Stimulated activated CD4-positive, alpha-beta T cell treated with anti-CD3 and anti-CD28 coated beads, Interleukin-1b, Interleukin-23, amount 100 ng/mL, for 48 hours (primary cell): Measurements from ENCODE around the gene RNF121.
A peak's percentile ranks its signal among the peaks of the same experiment; 100 is the strongest.

Experiments used
- DNase-seq: peaks from one replicate; pipeline ENCODE4 v3.0.0-alpha.2; 2020

Gene RNF121

GRCh38 chr11:71935338-71935925 lies 6.6 kb downstream of the RNF121 start:
- DNase-seq = no peak

DNA sequence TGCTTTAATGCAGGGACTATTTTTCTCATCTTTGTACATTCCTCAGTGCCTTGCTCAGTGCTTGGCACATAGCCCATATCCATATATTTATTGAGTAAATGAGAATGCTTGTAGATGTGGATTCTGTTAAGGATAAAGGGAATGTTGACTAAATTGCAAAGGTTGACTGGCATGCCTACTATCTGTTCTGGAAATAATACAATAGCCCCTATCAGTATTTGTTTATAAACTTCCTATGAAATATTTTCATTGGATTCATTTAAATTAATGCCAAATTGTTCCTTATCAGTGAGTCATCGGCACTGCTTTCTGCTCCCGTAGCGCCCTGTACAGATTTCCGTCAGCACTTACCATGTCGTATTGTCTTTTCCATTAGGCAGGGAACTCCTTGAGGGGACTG lies 8.0 kb downstream of the RNF121 start:
- DNase-seq = no peak

- no peak for DNase-seq
Observed at GRCh38 chr11:71937826-71938225, 9.0 kb downstream of the RNF121 start.

DNA sequence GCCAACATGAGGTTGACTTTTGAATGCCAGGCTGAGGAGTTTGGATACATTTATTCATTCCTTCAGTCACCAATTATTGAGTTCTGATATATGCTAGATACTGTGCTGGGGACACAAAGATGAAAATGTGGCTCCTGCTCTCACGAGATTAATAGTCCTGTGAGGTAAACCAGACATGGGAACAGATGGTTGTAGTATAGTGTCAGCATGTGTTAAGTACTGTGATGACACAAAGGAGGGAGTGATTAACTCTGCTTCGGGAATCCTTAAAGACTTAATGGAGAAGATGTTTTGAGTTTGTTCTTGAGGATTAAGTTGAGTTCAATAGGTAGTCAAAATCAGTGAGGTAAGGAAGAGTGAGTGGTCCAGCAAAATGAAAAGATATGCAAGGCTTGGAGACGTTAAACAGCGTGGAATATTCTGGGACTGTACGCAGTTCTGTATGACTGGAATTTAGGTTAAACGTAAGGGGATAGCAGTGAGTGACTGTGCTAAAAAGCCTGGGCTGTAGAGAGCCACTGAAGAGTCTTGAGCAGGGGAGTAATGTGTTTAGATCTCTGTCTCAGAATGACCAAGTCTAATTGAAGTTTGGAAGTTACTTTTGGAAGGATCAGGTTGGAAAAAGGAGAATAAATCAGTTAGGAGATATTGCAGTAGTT lies 11.8 kb downstream of the RNF121 start:
- DNase-seq = no peak

DNA sequence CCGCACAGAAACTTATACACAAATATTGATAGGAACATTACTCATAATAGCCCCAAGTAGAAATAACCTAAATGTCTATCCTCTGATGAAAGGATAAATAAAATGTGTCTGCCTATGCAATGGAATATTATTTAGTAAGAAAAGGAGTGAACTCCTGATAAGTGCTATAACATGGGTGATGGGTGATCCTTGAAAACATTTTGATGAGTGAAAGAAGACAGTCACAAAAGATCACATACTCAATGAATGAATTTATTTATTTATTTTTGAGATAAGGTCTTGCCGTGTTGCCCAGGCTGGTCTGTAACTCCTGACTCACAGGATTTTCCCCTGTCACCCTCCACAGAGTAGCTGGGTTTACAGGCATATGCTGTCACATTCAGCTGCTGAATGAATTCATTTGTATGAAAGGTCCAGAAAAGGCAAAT lies 17.3 kb downstream of the RNF121 start:
- peak; percentile 14 for DNase-seq

GRCh38 chr11:71947498-71947897 lies 18.7 kb downstream of the RNF121 start:
- DNase-seq = no peak

GRCh38 chr11:71948314-71949027 lies 19.6 kb downstream of the RNF121 start:
- DNase-seq = no peak

- no peak for DNase-seq
Observed at GRCh38 chr11:71949034-71949433, 20.2 kb downstream of the RNF121 start.

DNA sequence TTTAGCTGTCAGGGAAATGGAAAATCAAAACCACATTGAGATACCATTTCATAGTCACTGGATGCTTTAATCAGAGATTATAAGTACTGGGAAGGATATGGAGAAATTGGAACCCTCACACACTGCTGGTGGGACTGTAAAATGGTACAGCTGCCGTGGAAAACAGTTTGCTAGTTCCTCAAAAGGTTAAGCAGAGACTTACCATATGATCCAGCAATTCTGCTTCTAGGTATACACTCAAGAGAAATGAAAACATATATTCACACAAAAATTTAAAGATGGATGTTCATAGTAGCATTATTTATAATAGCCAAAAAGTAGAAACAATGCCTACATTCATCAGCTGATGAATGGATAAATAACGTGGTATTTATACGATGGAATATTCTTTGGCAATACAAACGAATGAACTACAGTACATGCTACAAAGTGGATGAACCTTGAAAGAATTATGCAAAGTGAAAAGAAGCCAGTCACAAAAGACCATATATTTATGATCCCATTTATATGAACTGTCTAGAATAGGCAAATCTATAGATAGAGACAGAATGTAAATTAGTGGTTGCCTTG lies 23.0 kb downstream of the RNF121 start:
- DNase-seq = no peak

DNA sequence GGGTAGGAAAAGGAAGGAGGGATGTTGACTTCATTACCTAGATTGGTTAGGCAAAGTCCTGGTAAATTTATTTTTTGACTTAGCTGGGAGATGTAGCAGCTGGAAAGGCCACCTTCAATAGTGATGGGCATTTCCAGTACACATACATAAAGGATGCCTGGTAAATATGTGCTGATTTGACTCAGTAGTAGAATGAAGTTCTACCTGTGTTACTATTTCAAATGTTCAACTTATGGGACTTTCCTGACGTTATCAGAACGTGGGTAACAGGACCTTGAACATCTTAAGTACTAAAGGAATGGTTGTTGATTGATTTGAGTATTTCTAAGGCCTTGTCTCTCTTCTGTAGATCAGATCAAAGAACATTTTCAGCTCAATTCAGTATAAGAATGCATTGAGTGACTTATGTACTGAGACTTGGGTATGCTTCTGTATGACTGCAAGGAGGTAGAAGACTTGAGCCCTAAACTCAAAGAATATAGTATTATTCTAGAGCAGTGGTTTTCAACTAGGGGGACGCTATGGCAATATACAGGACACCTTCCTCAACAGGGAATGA lies 27.1 kb downstream of the RNF121 start:
- DNase-seq = no peak

DNA sequence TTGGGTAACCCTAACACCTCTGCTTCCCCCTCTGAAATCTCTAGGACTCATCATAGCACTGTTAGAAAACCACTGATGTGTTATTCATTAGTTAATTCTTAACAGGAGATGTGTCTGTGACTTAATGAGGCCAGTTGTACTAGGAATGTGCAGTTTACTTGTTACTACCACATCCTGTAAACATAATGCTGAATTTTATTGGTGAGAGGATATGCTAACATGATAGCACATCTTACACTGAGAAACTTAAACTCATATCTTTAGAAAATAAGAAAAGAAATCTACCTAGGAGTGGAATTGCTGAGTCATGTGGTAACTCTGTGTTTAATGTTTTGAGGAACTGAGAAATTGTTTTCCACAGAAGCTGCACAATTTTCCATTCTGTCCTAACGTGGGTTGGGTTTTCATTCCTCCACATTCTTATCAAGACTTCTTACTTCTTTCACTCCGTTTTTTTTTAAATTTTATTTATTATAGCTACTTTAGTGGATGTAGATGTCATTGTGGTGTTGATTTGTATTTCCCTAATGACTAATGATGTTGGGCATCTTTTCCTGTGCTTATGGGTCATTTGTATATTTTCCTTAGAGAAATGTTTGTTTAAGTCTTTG lies 33.7 kb downstream of the RNF121 start:
- no peak for DNase-seq

- DNase-seq = no peak
Observed at GRCh38 chr11:71963468-71963867, 34.6 kb downstream of the RNF121 start.

DNA sequence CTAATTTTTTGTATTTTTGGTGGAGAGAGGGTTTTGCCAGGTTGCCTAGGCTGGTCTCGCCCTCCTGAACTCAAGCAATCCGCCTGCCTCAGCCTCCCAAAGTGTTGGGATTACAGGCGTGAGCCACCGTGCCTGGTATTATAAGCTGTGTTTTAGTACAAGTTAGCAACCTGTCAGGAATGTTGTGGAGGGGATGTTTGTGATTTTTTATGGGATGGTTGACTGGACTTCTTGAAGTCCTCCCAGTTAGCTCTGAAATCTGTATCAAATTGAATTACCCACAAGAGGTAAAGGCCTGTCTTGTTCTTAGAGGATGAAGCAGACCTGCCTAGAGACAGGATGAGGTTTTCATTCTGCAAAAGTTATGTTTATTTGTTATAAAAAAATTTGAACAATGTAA lies 35.8 kb downstream of the RNF121 start:
- DNase-seq = no peak

GRCh38 chr11:71971680-71972079 lies 42.8 kb downstream of the RNF121 start:
- DNase-seq = no peak

- DNase-seq = no peak
Observed at GRCh38 chr11:71976551-71976950, 47.7 kb downstream of the RNF121 start.

DNA sequence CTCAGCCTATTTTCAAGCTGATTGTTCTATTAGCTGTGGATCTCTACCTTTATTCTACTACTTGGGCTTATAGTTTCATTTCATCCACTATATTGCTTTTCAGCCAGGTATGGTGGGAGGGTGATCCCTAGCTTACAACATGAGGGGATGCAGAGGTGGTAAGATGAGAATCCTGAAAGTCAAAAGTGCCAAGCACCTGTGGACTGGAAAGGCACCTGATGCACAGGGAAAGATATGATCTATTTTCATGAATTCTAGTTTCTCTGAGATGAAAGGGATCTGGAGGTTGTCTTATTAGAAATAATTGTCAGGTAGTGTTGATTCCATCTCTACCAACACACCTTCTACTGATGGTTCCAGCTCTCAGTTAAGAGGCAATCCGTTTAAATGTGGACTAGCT lies 48.2 kb downstream of the RNF121 start:
- no peak for DNase-seq

GRCh38 chr11:71977743-71978418 lies 49.0 kb downstream of the RNF121 start:
- DNase-seq = peak; percentile 35

- no peak for DNase-seq
Observed at GRCh38 chr11:71979094-71979493, 50.2 kb downstream of the RNF121 start.

DNA sequence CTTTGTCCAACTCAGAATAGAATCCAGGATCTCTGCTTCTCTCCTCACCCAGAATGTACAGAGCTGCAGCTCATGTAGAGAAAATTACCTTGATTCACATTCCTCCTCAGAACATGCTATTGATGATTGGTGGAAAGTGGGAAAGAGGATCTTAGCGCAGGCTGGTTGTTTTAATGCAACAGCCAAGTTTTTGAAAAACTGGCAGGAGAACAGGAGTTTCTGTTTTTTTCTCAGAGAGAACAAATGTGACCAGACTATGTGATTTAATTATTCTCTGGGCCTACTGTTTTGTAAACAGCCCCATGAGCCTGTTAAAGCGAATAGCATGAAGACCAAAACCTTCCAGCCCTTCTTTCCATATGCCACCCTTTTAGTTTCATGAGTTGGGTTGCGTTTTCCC lies 50.8 kb downstream of the RNF121 start:
- DNase-seq = no peak

DNA sequence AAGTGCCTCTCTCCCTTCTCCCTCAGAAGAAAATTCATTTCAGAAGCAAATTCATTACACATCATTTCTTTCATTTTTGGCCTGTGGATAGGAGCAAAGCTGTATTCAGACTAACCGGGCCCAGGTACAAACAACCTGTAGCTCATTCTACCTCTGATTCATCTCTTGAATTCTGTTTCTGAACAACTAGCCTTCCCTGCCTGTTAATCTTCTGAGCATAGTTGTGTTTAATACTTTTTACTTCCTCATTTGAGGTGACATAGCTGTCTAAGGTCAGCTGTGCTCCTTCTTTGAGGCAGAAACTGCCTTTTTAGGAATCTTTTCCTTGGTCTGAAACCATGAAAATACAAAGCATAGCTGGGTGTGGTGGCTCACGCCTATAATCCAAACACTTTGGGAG lies 57.3 kb downstream of the RNF121 start:
- DNase-seq = no peak

DNA sequence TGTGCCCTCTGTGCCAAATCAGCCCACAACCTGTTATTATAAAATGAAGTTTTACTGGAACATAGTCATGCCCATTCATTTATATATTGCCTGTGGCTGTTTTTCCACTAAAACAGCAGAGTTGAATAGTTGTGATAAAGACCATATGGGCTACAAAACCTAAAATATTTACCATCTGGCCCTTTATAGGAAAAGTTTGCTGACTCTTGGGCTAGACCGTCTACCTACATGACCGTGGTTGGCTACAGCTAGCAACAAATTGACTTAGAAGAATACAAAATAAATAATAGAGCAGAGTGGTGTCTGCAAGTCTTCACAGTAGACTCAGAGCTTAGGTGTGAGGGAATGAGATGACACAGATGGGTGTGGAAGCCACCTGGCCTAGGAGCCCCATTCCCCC lies 58.7 kb downstream of the RNF121 start:
- DNase-seq = no peak

DNA sequence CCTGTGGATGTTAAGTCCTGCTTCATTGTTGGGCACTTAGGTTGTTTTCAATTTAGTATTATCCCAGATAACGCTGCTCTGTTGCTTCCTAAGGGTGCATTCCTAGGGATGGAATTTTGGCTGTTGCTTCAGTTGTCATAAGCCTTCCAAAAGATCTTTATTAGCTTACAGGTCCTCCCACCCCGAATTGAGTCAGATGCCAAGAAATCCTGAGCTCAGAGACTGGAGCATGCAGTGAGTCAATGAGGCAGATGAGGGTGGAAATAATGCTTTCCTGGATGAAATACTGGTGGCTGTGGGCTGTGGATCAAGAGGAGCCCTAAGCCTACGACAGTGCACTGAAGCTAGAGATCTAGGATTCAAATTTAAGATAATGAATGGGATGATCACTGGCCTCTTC lies 59.2 kb downstream of the RNF121 start:
- no peak for DNase-seq

DNA sequence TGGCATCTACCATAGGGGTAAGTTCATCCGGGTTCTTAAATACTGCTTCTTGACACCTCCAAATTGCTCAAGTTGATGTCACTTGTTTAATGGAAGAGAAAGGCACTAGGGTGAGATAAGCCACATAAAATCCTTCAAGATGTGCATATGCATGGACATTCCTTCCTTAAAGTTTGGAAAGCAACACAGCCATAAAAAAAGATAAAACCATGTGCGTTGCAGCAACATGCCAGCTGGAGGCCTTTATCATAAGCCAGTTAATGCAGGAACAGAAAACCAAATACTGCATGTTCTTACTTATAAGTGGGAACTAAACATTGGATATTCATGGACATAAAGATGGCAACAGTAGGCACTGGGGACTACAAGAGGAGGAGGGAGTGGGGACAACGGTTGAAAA lies 61.9 kb downstream of the RNF121 start:
- DNase-seq = no peak
